Stimulated activated CD8-positive, alpha-beta memory T cell treated with anti-CD3 and anti-CD28 coated beads, Interleukin-2, amount 100 ng/mL, for 48 hours (primary cell): ENCODE results near the gene COLEC12.

Source experiments
- DNase-seq, 2 donors: peaks; one replicate each; pipeline ENCODE4 v3.0.0-alpha.2; 2020; ENCODE audit warnings: low read depth in 2 of 2

Gene COLEC12

DNA sequence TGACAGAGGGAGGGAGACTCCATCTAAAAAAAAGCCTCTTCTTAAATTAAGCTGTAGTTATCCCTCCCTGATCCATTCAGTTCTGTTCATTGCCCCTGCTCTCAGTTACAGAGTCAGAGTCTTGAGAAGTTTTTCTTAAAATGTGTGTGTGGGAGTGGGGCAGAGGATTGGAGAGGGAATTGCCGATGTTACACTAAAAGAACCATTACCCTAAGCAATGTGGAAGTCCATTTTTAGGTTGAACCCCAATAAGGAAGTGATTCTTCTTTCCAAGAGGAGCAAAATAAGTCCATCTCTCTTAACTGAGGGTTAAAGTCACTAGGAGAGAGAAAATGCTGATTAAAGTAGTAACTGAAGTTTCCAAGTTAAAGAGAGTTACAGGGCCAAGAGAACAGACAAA lies 211.5 kb downstream of the COLEC12 start:
- no peak for DNase-seq

DNA sequence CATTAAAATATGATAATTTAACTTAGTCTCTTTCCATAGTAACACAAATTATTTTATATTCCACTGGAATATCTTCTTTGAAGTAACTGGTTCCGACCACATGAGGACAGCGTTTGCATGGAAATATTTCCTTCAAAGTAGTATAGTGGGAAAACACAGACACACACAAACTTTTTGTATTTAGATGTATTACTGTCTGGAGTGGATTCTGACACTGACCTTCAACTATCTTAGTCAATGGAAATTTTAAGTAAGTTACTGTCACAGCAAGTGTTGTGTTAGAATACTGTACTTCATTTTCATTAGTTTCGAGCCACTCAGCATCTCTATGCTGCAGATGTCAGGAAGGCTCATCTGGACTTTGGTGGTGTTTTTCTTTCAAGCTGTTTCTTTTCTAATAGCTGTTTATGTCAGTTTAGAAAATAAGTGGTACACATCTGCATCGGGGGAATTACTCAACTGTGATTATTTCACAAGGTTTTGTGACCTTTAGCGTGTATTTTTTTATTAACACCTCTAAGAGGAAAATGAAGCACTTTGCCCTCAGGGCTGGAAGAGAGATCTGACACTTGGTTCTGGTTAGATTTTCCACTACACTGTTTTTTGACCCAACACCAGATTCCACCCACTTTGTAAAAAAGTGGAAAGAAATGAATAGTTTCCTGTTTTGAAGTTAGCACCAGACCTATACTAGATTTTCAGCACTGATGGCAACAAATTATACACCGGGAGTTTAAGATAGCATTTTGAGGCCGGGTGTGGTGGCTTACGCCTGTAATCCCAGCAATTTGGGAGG lies 213.8 kb downstream of the COLEC12 start:
- no peak for DNase-seq

DNA sequence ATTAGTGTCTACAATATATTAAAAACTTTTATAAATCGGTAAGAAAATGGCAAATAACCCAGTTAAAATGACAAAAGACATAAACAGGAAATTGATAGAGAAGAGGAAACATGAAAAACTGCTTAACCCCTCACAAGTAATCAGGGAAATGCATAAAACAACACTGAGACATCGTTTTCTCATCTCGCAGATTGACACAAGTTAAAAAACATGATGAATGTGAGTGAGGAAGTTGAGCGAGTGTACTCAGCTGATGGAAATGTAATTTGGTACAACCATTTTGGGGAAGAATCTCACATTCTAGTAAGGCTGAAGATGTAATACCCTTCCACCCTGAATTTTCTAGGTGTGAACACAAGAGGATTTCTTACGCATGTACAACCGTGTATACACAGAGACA lies 214.7 kb downstream of the COLEC12 start:
- no peak for DNase-seq

DNA sequence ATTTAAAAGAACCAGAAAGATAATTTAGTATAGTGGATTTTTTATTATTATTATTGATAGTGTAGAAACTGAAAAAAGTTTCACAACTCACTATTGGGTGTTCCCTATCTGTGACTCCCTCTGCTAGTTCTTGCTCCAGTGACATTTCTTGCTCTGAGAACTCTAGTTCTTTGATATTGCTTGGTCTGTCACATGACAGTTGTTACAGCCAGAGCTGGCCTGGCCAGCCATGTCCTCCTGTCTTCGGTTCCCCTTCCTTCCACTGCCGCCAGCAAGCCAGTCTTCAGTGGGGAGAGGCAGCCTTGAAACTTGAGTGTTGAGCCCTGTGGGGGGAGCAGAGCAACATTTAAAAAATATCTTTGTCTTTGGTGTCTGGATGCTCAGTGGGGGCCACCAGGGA lies 225.0 kb downstream of the COLEC12 start:
- DNase-seq = no peak

DNA sequence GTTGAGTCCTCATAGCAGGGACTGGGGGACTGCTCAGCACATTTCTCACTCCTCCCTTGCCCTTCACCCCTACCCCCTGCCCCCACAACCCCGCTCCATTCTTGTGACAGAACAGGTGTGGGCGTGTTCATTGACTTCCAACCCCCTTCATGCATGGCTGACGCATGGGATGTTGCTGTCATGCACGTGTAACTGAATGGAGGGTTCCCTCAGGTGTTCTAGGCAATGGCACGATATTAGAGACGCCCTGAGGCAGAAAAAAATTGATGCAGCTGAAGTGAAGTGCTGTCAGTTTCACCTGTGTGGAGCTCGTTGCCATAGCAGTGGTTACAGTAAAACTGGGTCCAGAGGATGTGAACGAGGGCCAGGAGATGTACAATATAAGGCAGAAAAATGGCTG lies 226.2 kb downstream of the COLEC12 start:
- no peak for DNase-seq

DNA sequence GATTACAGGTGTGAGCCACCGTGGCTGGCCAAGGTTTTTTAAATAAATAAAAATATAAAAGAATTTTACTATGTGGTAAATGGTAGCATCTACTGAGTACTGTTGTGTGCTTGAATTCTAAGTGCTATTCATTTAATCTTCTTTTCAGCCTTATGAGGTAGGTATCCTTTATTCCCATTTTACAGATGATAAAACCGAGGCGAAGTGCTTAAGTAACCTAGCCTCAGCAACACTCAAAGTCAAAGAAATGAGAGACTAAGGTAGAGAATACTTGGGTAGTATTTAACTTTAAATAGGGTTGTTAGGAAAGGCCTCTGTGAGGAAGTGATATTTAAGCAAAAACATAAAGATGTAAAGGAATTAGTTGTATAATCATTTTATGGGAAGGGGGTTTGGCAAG lies 227.0 kb downstream of the COLEC12 start:
- no peak for DNase-seq

DNA sequence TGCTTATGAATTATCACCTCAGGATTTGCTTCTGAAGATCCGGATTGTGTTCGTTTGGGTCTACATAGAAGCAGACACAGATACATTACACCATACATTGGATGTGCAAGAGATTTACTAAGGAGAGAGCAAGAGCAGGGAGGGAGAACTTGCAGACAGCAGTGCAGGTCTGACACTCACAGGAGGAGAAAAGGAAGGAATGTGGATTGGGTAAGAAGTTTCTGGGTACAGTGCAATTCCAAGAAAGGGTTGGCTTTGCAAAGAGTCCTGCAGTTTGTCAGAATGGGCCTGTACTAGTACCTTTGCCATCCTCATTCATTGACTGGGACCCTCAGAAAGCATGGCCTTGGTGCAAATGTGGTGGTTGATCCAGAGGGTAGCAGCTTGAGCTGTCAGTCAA lies 227.9 kb downstream of the COLEC12 start:
- no peak for DNase-seq

DNA sequence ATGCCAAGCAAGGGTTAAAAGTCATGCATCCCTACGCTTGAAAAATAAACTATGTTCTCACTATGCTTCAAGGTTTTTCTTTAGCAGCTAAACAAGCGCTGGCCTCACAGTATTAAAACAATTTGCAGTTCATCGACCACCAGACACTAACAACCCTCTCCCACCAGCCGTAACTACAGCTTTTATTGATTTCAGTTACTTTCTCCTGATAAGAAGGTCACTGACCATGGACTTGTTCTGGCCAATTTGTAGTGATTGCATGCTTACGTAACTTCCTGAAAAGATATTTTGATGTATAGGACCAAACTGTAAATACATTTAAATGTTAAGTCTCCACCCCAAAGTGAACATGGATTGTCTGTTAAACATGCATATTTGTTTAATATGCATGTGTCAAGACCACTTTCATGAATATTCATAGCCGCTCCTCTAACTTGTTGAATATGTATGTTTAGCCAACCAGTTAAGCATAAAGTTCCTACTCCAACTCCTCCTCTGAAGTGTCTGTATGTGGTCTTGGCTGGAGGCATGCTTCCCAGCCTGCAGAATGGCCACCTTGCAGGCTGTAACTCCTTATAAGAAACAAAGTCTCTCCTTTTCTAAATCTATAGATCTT lies 230.9 kb downstream of the COLEC12 start:
- DNase-seq = no peak

DNA sequence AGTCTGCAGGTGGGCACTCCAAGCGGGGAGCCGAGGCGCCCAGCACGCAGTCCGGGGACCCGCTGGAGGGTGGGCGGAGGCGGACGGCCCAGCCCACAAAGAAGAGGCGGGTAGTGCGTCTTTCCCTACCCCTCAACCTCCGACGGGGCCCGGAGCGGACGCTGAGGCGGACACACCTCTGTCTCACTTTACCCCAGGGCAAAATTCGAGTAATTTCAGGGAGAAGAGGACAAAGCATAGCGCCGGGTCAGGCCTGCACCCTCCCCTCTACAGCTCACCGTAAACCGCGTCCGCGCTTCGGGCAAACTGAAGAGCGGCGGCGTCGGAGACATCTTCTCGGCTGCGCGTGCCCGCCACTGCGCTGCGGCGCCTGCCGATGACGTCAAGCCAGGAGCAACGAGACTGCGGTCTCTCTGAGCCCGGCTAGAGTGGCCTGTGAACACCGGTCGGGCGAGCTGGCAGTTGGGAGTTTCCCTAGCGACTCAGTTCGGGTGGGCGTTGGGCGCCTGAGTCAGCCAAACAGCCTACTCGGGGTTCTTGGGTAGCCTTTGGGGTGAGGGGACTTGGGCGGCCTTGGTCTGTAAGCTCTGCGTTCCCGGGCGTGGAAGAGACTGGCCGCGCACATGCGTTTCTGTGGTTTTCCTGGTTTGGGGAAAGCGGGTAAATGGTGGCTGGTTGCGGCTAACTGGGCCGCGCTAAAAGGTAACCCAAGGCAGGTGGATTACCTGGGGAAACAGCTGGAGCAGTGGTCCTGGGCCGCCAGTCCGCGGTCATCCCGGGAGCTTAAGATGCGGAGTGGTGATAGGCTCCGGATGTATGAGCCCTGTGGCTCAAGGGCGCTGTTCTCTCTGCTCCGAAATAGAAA lies 232.6 kb downstream of the COLEC12 start, which contains the start of gene THOC1:
Gene THOC1 (minus strand): TSS at position 360 of the 865 bp plus-strand sequence. CDS start 28 bp downstream, at position 332.
- peak; percentile 93 to 95 for DNase-seq

DNA sequence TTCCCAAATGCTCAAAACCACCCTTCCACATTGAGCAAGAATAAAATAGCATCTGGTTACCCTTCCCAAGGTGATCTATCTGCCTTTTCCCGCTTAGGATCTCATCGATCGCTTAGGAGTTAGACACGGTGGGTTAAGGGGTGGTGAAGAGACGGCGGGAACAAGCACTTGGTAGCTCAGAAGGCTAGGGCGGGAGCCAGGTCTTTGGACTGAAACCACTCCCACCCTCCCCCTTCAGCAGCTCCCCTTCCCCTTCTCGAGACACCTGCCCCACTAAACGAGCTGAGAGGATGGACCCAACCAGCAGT lies 233.2 kb downstream of the COLEC12 start:
- no peak for DNase-seq
